Head of caudate nucleus (tissue), 42 donors: ENCODE measurements around the gene DHX9.
A peak's percentile ranks its signal among the peaks of the same experiment; 100 is the strongest.

Experiments used
- DNase-seq, 42 donors: peaks; one replicate each; pipeline versions ENCODE4 v3.0.0 to v3.0.0-alpha.2; 2020 to 2021; ENCODE audit warnings: mixed read lengths in 7 of 42
- intact Hi-C: fragments of 100-400 bp; cut with DNase I; formaldehyde crosslinking; loops from one replicate; pipeline ENCODE4 v1.15.0; 2022

DHX9 gene

DNA sequence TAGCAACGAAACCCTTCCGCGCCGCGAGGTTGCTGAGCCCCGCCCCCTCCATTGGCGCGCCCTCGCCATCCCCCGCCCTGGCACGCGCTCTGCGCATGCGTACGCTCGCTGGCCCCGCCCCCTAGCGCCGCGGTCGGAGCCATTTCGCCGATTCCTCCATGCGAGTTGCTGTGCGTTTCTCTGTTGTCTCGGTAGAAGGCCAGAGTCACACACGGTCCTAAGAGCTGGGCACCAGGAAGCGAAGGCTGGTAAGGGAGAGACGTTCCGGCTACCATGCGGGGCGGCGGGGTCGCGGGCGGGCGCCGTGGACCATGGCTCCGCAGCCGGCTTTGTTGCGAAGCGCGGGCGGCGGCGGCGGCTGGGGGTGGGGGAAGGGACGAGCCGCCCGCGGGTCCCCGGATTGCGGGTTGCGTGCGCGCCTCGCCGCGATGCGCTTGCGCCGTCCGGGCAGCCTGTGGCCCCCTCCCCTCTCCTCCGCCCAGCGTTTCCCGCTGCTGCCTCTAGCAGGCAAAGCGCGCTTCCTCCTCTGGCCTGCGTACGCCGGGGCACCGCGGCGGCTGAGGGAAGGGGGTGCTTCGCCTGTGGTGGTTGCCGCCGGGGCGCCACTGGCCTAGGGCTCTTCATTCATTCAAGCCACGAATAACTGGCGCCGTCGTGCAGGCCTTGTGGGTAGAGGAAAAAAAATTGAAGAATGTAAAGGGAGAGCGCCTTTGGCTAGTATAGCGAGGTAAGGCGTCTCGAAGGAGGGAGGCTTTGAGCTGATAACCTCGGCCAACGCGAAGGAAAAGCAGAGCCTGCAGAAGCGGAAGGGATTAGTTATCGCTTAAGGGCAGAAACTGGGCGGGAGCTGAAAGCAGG is at the start of gene DHX9:
Gene DHX9, plus strand, starts transcription at position 139 of the 858 bp plus-strand sequence. CDS start 3,220 bp downstream, outside the sequence.
- intact Hi-C loops: loop anchor here (10.0 kb wide), 1 partner anchor 55 kb away; the partner anchor contains the start of gene NPL

DNA sequence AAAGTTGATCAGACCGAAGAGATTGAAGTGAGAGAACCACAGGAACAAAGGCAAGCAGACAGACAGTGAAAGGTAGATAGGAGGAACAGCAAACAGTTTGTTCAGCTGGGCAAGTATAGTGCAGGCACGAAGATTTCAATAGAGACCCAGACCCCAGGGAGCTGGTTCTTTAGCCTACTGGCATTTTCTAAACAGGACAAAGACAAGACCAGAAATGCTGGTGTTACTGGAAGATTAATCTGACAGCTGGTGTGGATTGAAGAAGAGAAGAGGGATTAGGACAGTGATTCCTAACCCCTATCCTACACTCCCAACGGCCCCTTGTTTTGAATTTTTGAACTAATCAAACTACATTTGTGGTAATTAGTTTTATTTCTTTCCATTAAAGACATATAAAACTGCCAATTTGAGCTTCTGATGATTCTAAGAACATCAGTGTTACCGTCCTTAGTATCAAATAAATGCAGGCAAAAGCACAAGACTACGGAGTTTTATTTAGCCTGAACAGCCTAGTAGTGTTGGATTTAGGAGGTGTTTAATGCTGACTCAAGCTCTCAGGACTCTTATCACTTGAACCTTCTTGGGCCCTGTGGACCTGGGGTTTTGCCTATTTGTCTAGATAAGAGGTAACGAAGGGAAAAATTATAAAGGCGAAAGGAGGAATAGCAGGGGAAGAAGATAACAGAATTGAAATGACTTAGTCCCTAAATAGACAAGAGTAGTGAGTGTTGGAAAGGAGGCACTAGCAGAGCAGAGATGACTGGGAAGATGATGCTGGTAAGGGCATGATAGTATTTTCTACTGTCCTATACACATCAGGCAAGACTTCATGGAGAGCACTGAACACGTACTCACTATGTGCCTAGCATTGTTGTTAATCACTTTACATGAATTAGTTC is 47.6 kb upstream of the DHX9 start:
- intact Hi-C loops: no loop called here
- no peak for DNase-seq

More for the DNA sequence above, at the start of gene DHX9:
- DNase-seq: peak; percentile 88 to 97 (median 94)

DNA sequence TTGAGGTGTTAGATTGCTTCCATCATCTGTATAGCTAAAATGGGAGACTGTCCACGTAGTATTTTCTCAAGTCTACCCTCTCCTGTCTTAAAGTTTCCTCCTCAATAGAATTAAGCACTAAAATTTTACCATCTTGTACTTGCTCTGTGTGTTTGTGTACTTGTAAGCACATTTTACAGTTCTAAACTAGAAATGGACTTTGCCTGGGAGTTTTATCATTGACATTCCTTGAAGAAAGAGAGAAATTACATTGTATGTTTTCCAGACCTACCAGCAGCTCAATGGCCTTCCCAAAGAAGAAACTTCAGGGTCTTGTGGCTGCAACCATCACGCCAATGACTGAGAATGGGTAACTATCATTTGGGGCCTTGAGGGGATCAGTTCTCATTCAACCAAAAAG is 45.1 kb upstream of the DHX9 start:
- intact Hi-C loops: no loop called here
- DNase-seq: no peak

DNA sequence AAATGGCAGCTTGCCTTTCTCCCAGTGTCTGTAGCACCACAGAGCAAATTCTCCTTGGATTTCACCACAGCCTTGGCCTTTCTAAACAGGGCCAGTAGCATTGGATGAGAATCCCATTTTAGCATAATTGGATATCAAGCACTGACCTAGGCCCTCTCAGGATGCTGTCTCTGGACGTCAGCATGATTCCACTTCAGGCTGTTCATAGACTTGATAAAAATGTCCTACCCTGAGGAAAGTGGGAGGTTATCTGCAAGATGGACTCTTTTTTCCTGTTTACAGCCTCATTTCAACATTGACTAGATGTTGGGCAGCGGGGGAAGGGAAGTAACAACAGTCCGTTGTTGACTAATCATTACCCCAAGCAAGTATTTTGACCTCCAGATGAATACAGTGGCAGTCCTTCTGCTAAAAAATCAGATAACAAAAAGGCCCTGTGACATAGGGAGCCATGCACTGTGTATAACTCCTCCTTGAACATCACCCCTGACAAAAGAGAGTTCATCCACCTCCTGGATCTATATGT is 44.4 kb upstream of the DHX9 start:
- DNase-seq: no peak
- intact Hi-C loops: no loop called here

DNA sequence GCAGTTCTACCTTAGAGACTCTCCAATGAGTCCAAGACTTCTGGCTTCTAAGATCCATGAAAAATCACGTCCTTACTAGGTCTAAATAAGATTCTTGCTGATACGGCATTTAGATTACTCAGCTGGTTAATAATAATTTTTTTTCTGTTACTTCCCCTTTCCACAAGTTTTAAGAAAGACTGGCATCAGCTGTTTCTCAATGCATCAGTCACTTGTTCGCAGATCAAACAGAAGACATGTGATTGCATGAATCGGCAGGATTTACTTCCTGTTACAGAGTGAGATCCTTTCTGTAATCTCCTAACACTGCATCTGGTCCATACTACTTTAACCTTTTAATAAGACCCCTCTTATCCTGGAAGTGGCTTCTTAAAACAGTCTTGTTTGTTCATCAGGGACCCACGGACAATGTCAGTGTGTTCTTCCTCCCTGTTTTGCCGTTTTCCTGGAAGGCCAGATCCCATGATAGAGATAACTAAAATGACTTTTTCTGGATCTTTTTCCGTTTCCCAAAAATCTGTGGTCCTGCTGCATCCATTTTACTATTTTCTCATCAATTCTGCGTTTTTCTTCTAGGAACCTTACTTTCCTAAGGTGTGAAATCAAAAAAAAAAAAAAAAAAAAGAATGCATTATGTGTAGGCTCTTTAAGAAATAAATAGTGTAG is 43.5 kb upstream of the DHX9 start:
- peak in 2 of 42 donors; percentile 22 to 31 for DNase-seq
- intact Hi-C loops: no loop called here

DNA sequence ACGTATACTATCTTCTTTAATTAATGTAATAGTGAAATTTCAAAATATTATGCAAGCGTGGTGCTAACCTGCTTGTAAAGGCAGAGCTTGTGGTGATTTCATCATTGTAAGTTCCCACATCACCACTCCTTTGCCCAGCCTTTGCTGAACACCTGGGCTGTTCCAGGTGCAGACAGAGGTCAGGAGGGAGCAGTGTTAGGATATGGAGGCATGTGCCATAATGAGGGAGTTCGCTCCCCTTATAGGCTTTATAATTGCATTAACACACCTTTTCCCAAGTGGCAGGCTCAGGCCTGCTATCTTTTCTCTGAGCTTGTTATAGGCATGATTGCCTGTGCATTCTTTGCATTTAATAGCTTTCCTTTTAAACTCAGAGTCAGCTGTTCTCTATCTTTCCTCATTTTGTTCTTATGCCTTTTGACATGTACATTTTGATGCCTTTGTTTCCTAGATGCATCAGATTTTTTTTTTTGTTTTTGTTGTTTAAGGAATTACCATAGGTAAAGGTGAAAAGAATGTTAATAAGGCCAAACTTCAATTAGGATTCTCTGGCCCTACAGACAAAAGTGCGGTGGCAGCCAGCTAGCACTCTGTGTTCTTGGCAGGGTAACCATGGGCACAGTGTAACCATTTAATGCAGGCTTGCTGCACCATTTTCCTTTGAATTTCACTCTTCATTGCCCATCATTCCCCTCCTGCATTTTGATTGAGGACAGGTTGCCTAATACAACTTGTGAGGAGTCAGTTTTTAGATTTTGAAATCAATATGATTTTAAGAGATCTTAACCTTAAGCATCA is 36.9 kb upstream of the DHX9 start:
- intact Hi-C loops: no loop called here
- peak in 16 of 42 donors; percentile 19 to 63 (median 42) for DNase-seq

DNA sequence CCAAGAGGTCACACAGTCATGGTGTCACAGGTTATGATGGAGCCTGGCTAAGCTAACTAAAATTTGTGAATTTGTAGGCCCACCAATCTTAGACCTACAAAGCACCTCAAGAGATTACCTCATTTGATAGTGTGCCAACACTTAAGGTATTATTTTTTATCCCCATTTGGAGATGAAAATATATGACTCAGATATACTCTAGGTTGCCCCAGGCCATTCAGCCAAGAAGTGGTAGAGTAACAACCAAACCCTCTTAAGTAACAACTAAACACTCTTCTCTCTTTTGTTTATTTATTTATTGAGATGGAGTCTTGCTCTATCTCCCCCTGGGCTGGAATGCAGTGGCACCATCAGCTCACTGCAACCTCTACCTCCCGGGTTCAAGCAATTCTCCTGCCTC is 35.3 kb upstream of the DHX9 start:
- no peak for DNase-seq
- intact Hi-C loops: no loop called here

DNA sequence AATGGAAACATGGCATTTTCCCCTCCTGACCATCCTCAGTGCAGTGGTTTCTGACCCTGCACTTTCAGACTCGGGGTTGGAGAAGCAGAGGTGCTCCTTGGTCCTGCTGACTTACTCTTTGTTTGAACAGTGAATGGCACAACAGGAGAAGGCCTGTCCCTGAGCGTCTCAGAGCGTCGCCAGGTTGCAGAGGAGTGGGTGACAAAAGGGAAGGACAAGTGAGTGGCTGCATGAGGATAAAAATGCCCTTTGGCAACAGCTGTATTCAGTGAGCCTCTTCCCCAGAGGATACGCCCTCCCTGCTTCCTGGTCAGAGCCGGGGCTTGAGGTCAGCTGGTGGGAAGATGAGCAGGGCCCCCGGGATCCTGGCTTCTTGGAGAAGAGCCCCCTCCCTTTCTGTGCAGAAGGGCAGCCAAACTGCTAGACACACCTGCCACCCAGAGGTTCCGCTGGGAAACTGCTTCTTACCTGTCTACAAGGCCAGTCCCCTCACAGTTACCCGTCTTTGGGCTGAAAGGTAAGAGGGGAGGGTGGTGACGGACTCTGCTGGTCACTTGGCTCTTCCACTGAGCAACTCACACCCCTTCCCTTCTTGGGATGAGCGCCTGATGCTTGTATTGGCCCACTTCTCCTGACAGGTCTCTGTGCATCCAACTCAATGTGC is 33.0 kb upstream of the DHX9 start:
- DNase-seq: peak in 1 of 42 donors; percentile 18
- intact Hi-C loops: no loop called here

DNA sequence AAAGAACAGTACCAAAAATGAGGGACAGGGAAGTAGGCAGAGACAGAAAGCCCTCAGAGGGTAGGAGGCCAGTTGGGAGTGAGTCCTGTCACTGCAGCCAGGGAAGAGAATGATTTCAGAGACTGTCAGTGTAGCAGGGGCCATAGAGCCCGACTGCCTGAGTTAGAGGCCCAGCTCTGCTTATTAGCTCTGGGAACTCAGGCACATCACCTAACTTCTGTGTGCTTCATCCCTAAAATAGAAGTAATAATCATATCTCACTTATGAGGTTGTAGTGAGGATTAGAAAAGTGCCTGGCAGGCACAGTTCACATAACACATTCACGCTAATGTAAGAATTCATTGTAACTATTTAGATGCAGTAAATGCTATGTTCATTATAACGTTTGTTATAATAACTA is 31.2 kb upstream of the DHX9 start:
- DNase-seq: no peak
- intact Hi-C loops: no loop called here

DNA sequence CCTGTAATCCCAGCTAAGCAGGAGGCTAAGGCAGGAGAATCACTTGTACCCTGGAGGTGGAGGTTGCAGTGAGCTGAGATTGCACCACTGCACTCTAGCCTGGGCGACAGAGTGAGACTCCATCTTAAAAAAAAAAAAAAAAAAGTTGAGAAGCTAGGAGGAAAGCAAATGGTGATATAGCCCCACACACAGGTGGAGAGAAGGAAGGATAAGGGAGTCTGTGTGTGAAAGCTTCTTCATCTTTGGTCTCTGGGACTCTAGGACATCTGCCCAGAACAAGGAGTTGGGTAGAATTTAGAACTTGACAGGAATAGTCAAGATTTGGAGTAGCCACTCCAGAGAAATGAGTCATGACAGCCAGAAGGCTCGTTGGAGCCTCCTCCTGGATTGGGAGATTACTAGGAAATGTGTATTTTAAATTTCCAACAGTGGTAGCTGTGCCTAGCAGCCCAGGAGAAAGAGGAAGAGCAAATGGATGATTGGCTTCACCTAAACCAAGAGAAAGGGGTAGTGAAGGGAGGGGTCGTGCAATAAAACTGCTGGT is 29.7 kb upstream of the DHX9 start:
- no peak for DNase-seq
- intact Hi-C loops: no loop called here

DNA sequence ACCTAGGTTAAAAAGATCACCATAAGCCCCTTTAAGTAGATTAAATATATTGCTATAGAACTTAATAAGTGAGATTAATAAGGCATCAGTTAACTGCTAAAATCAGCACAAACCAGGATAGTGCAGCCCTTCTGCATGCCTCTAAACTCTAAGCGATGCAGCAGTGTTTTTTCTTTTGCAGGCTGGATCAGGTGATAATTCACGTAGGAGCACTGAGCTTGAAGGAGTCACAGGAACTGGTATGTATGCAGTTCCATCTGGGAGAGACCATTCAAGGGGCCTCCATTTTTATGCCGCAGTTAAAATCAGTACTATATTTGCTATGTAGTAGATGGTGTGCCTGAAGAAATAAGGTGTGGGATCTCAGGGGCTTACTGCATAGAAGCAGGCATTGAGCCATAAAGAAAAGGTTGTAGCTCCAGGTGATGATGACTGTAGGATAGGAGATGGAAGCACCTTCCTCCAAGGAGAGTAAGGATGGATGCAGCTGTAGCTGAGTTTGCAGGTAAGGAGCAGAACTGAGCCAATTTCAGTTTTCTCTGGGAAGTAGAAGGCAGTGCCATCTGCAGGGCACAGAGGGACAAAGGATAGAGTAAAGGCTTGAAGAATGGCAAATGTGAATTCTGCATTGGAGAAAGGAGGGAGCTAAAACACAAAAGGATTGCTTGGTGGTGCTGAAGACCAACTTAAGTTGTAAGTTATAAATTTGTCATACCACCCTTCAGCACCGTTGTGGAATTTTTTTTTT is 27.0 kb upstream of the DHX9 start:
- DNase-seq: peak in 22 of 42 donors; percentile 15 to 79 (median 40)
- intact Hi-C loops: no loop called here

DNA sequence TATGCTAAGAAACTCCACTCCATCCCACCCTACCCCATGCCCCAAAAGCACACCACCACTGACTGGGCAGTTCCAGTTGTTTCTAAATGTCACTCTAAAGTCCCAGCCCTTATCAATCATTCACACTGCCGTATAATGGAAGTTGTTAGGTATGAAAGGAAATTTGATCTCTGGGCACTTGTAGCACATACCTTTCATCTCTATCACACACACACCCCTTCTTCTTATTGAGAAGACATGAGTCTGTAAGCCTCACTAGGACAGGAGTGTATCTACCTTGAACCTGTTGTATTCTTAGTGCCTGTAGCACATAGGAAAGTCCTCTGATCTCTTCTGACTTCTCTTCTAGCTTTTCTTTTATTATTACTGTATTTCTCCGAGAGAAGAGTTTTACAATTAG is 22.3 kb upstream of the DHX9 start:
- no peak for DNase-seq
- intact Hi-C loops: no loop called here

DNA sequence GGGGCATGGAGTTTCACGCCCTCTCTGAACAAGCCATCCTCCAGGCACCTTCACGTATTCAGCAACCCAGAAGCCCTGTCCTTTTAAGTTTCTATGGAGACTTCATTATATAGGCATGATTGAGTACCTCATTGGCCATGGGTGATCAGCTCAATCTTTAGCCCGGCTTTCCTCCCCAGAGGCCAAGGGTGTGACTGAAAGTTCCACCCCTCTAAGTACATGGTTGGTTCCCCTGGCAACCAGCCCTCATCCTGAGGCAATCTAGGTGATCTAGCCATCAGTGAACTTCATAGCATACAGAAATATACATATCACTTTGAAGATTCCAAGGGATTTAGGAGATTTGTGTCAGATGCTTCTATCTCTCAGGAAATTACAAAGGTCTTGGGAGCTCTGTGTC is 21.3 kb upstream of the DHX9 start:
- intact Hi-C loops: no loop called here
- DNase-seq: no peak

DNA sequence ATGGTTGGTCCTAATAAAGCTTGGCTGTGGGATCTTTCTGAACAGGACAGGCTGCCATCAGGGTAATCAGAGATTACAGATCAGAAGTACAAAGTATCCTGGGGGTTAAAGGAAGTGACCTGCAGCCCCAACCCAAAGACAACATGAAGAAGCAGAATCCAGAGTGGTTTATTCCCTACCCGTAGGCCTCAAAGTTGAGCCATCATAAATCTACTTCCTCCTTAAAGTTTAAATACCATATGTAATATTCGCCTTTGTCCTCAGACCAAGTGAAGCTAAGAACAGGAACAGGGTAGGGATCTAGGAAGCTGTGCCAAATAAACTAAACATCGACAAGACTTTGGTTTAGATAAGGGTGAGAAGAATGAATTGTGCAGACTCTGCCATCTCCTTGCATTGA is 15.9 kb upstream of the DHX9 start:
- no peak for DNase-seq
- intact Hi-C loops: no loop called here

DNA sequence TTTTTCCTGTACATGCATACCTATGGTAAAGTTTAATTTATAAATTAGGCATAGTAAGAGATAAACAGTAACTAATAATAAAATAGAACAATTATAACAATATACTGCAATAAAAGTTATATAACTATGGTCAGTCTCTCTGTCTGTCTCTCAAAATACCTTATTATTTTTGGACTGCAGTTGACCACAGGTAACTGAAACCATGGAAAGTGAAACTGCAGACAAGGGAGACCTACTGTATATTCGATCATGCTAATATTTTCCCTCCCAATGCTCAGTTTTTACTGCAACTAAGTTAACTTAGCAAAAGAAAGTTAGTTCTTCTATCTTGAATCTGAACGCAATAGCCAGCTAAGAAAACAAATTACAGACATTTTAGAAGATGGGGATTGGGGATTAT is 12.3 kb upstream of the DHX9 start:
- no peak for DNase-seq
- intact Hi-C loops: no loop called here

DNA sequence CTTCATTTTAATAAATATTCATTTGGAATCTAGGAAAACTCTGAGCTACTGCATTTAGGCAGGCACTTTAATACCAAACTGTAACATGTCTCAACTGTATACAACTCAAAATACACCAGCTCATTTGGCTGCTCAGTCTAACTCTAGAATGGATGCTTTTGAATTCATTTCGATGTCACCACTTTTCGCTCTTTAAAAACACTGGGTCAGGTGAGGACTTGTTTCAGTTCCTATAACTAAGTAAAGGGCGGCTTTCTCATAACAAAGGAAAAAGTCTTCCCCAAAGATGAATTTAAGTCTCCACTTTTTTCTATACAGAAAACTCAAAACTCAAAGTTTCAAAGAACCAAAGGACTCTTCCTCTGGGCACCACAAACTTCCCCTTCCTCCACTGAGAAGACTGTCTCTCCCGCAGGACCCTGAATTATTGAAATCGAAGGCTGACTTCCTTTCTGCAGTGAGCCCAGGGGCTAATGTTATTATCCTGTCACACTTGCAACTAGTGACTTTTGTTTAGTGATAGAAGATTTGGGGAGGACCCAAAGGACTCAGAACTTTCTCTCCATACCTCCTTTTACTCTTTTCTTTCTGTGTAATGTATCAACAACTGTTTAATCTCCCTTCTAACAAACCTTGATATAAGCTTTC is 9.7 kb upstream of the DHX9 start:
- DNase-seq: no peak
- intact Hi-C loops: no loop called here
